Muscle layer of colon (tissue), 2 donors: ENCODE measurements around the gene MX1.

ENCODE experiments used
- H3K27ac ChIP-seq: one replicate; pipeline ENCODE4 v1.7.0; 2013; ENCODE audit warnings: low read depth, mild to moderate bottlenecking, low read length, moderate library complexity
- H3K27me3 ChIP-seq, 2 donors: one replicate each; pipeline ENCODE4 v1.7.0; 2013; ENCODE audit warnings: low read length in 2 of 2, mild to moderate bottlenecking in 2 of 2; ENCODE audit not compliant: insufficient read depth in 2 of 2, control insufficient read depth in 1 of 2
- H3K36me3 ChIP-seq: one replicate; pipeline ENCODE4 v1.7.0; 2013; ENCODE audit warnings: mild to moderate bottlenecking, low read length; ENCODE audit not compliant: insufficient read depth
- H3K4me1 ChIP-seq: one replicate; pipeline ENCODE4 v1.7.0; 2013; ENCODE audit warnings: mild to moderate bottlenecking, low read length; ENCODE audit not compliant: insufficient read depth
- H3K4me3 ChIP-seq, 2 donors: one replicate each; pipeline ENCODE4 v1.7.0; 2013; ENCODE audit warnings: low read length in 2 of 2, low read depth in 1 of 2, mild to moderate bottlenecking in 1 of 2, moderate library complexity in 1 of 2
- H3K9ac ChIP-seq: one replicate; pipeline ENCODE4 v1.7.0; 2013; ENCODE audit warnings: low read length
- H3K9me3 ChIP-seq: one replicate; pipeline ENCODE4 v1.7.0; 2013; ENCODE audit warnings: mild to moderate bottlenecking, low read length
- donor health status: abdominal sarcoma.
- donor health status: Adenocarcinoma of cecum.

MX1 gene

GRCh38 chr21:41435706-41436105, 9.7 kb downstream of the MX1 start:
- Histone ChIP-seq H3K4me1 (no peaks in the 10 kb centered on the region), H3K4me3 (no peak overlapping the region), H3K27ac (no peak overlapping the region), H3K27me3 (no peaks in the 10 kb centered on the region), H3K9me3 (no peaks in the 10 kb centered on the region), H3K36me3 (peaks cover 66% of the 10 kb centered on the region), H3K9ac (no peak overlapping the region)

GRCh38 chr21:41437729-41438128, 11.7 kb downstream of the MX1 start:
- Histone ChIP-seq H3K4me1 (no peaks in the 10 kb centered on the region), H3K9me3 (no peaks in the 10 kb centered on the region), H3K27me3 (no peaks in the 10 kb centered on the region), H3K36me3 (peaks cover 74% of the 10 kb centered on the region), H3K9ac (no peak overlapping the region), H3K27ac (no peak overlapping the region), H3K4me3 (no peak overlapping the region)

- no peaks in the 10 kb centered on the region for H3K4me1 ChIP-seq
- H3K9ac ChIP-seq = no peak overlapping the region
- no peaks in the 10 kb centered on the region for H3K9me3 ChIP-seq
- H3K36me3 ChIP-seq = peaks cover 74% of the 10 kb centered on the region
- no peak overlapping the region for H3K27ac ChIP-seq
- H3K27me3 ChIP-seq = no peaks in the 10 kb centered on the region
- H3K4me3 ChIP-seq = no peak overlapping the region
Observed at GRCh38 chr21:41438425-41439113, 12.5 kb downstream of the MX1 start.

- H3K9ac ChIP-seq = no peak overlapping the region
- H3K9me3 ChIP-seq = no peaks in the 10 kb centered on the region
- H3K4me3 ChIP-seq = no peak overlapping the region
- no peaks in the 10 kb centered on the region for H3K27me3 ChIP-seq
- H3K36me3 ChIP-seq = peaks cover 74% of the 10 kb centered on the region
- H3K27ac ChIP-seq = no peak overlapping the region
- H3K4me1 ChIP-seq = no peaks in the 10 kb centered on the region
Observed at GRCh38 chr21:41439248-41439647, 13.2 kb downstream of the MX1 start.

- H3K27me3 ChIP-seq = no peaks in the 10 kb centered on the region
- no peak overlapping the region for H3K9ac ChIP-seq
- no peaks in the 10 kb centered on the region for H3K9me3 ChIP-seq
- no peaks in the 10 kb centered on the region for H3K4me1 ChIP-seq
- H3K4me3 ChIP-seq = no peak overlapping the region
- H3K27ac ChIP-seq = no peak overlapping the region
- H3K36me3 ChIP-seq = peaks cover 73% of the 10 kb centered on the region
Observed at GRCh38 chr21:41441546-41441945, 15.5 kb downstream of the MX1 start.

GRCh38 chr21:41442481-41443186, 16.6 kb downstream of the MX1 start:
- Histone ChIP-seq H3K4me1 (no peaks in the 10 kb centered on the region), H3K27ac (no peak overlapping the region), H3K36me3 (peaks cover 71% of the 10 kb centered on the region), H3K27me3 (no peaks in the 10 kb centered on the region), H3K9ac (no peak overlapping the region), H3K9me3 (no peaks in the 10 kb centered on the region), H3K4me3 (no peak overlapping the region)

GRCh38 chr21:41443562-41443961, 17.5 kb downstream of the MX1 start:
- Histone ChIP-seq H3K4me3 (no peak overlapping the region), H3K27ac (no peak overlapping the region), H3K27me3 (no peaks in the 10 kb centered on the region), H3K9me3 (no peaks in the 10 kb centered on the region), H3K36me3 (peaks cover 73% of the 10 kb centered on the region), H3K9ac (no peak overlapping the region), H3K4me1 (no peaks in the 10 kb centered on the region)

GRCh38 chr21:41444703-41445464, 18.8 kb downstream of the MX1 start:
- no peak overlapping the region for H3K27ac ChIP-seq
- no peaks in the 10 kb centered on the region for H3K9me3 ChIP-seq
- H3K4me3 ChIP-seq = no peak overlapping the region
- H3K4me1 ChIP-seq = no peaks in the 10 kb centered on the region
- no peak overlapping the region for H3K9ac ChIP-seq
- no peaks in the 10 kb centered on the region for H3K27me3 ChIP-seq
- peaks cover 70% of the 10 kb centered on the region for H3K36me3 ChIP-seq

- H3K36me3 ChIP-seq = peaks cover 70% of the 10 kb centered on the region
- H3K9ac ChIP-seq = no peak overlapping the region
- H3K9me3 ChIP-seq = no peaks in the 10 kb centered on the region
- no peaks in the 10 kb centered on the region for H3K27me3 ChIP-seq
- no peak overlapping the region for H3K27ac ChIP-seq
- no peaks in the 10 kb centered on the region for H3K4me1 ChIP-seq
- no peak overlapping the region for H3K4me3 ChIP-seq
Observed at GRCh38 chr21:41445465-41445862, 19.4 kb downstream of the MX1 start.

GRCh38 chr21:41446586-41446985, 20.5 kb downstream of the MX1 start:
- no peaks in the 10 kb centered on the region for H3K9me3 ChIP-seq
- no peaks in the 10 kb centered on the region for H3K27me3 ChIP-seq
- no peaks in the 10 kb centered on the region for H3K4me1 ChIP-seq
- H3K9ac ChIP-seq = no peak overlapping the region
- H3K4me3 ChIP-seq = no peak overlapping the region
- H3K27ac ChIP-seq = no peak overlapping the region
- H3K36me3 ChIP-seq = peaks cover 65% of the 10 kb centered on the region

GRCh38 chr21:41447356-41447755, 21.3 kb downstream of the MX1 start:
- peaks cover 65% of the 10 kb centered on the region for H3K36me3 ChIP-seq
- no peaks in the 10 kb centered on the region for H3K9me3 ChIP-seq
- H3K27ac ChIP-seq = no peak overlapping the region

More at GRCh38 chr21:41447356-41447755, 21.3 kb downstream of the MX1 start:
- H3K27me3 ChIP-seq = no peaks in the 10 kb centered on the region
- H3K9ac ChIP-seq = no peak overlapping the region
- no peaks in the 10 kb centered on the region for H3K4me1 ChIP-seq
- no peak overlapping the region for H3K4me3 ChIP-seq
